ENCODE results near the gene BSG. TPM values are rescaled to one million over a fixed set of nuclear protein-coding genes. Genes with fewer than 3 reads are reported as not detected.

BSG gene
- total and polyA plus RNA-seq, 10 of the 15 experiments (the other 5 are each of a cell fraction or from before 2014, with no cell fraction given), result 2.8 to 297 (median 199) TPM

DNA sequence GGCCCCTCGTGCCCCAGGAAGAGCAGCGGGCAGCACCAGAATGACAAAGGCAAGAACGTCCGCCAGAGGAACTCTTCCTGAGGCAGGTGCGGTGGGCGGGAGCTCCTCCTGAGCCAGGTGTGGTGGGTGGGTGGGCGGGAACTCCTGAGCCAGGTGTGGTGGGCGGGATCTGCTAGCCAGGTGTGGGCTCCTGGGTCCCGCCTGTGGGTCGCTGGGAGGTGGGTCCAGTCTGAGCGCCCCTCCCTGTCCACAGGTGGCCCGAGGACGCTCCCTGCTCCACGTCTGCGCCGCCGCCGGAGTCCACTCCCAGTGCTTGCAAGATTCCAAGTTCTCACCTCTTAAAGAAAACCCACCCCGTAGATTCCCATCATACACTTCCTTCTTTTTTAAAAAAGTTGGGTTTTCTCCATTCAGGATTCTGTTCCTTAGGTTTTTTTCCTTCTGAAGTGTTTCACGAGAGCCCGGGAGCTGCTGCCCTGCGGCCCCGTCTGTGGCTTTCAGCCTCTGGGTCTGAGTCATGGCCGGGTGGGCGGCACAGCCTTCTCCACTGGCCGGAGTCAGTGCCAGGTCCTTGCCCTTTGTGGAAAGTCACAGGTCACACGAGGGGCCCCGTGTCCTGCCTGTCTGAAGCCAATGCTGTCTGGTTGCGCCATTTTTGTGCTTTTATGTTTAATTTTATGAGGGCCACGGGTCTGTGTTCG is 10.3 kb downstream of the BSG start (continued):
- TF ChIP-seq CEBPB (IDR thresholded peaks at IDR 0.05; ENCODE audit: borderline replicate concordance in 1 of 2, low read depth in 2 of 2, low read length in 2 of 2), result no peak
- no peak for TF ChIP-seq FOXK2 (IDR thresholded peaks at IDR 0.05)
- no peak for TF ChIP-seq RELA (IDR thresholded peaks at IDR 0.05; ENCODE audit: borderline replicate concordance, partially characterized antibody)
- no peak for TF ChIP-seq ETV6 (conservative IDR thresholded peaks at IDR 0.05 in 1 of 2, IDR thresholded peaks at IDR 0.05 in 1 of 2; ENCODE audit: borderline replicate concordance in 1 of 2, low read depth in 1 of 2)
- no peak for TF ChIP-seq HDGF (IDR thresholded peaks at IDR 0.05)
- TF ChIP-seq POLR2A (IDR thresholded peaks at IDR 0.05; ENCODE audit: low read depth, low read length), result no peak

DNA sequence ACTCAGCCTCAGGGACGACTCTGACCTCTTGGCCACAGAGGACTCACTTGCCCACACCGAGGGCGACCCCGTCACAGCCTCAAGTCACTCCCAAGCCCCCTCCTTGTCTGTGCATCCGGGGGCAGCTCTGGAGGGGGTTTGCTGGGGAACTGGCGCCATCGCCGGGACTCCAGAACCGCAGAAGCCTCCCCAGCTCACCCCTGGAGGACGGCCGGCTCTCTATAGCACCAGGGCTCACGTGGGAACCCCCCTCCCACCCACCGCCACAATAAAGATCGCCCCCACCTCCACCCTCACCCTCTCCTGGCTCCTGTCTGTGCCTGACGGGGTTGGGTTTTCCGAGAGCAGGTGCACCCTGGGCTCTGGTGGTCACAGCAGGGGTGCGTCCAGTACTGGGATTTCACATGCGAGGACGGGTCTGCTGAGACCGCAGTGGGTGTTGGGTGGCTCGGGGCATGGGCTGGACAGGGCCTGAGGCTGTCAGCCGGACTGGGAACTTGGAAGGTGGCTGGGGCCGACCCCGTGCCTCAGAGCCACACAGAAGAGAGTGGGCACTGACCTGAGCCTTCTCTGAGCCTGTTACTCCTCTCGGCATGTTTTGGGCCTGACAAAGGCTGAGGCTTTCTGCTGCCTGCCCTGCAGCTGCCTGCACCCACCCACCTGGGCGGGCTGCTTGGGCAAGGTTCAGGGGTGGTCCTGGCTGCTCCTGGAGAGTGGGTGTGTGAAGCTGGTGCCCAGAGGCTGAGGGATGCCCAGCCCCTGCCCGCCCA is 11.0 kb downstream of the BSG start:
- no peak for FAIRE-seq
- no TSS peak for BruUV-seq (replicated peaks)

More for the DNA sequence above, 11.0 kb downstream of the BSG start:
- ChIA-PET SMC1A (ENCODE audit: uncharacterized antibody, unreplicated experiment) (interaction anchor here (1.1 kb wide), 1 partner anchor 151 kb away, joined by 3 read pairs; no protein-coding TSS in a partner anchor), POLR2A (no interaction called here), RAD21 (ENCODE audit: unreplicated experiment) (interaction anchor here (1.8 to 2.8 kb wide), 2 partner anchors 9 to 151 kb away, joined by 7 to 11 read pairs; no protein-coding TSS in a partner anchor), CTCF (interaction anchor here (0.7 to 1.5 kb wide), 5 partner anchors 51 to 150 kb away, joined by 3 to 8 read pairs (median 5); no protein-coding TSS in a partner anchor)
- peaks cover 8% of the 10 kb centered on the region for H3K79me2 ChIP-seq (ENCODE audit: control insufficient read depth, insufficient read depth, low read length)
- H3K27ac ChIP-seq (ENCODE audit: control insufficient read depth, insufficient read depth), result no peak overlapping the region
- peaks cover 0 to 35% of the 10 kb centered on the region in 2 experiments; a peak in 3 of 4 replicates for H3K36me3 ChIP-seq (ENCODE audit: control insufficient read depth in 2 of 2, insufficient read depth in 2 of 2, low read length in 1 of 2)
- no peaks in the 10 kb centered on the region; a peak in 1 of 4 replicates for H3K27me3 ChIP-seq (replicated peaks in 1 of 2; ENCODE audit: control insufficient read depth in 2 of 2, insufficient read depth in 2 of 2, low read length in 1 of 2)
- H4K20me1 ChIP-seq (ENCODE audit: control insufficient read depth, insufficient read depth), result no peaks in the 10 kb centered on the region
- ATAC-seq, result no peak
- H3K9me3 ChIP-seq (replicated peaks; ENCODE audit: control insufficient read depth, insufficient read depth, low read length), result no peaks in the 10 kb centered on the region
- no peak for DNase-seq (ENCODE audit: low read depth, low spot score)
- no peaks in the 10 kb centered on the region for H3K4me1 ChIP-seq (ENCODE audit: control insufficient read depth, insufficient read depth, low read length)
- H2AFZ ChIP-seq (ENCODE audit: control insufficient read depth, low read depth, low read length), result no peak overlapping the region
- H3K9ac ChIP-seq (ENCODE audit: control insufficient read depth, insufficient read depth, low read length), result no peak overlapping the region
- WGBS (ENCODE audit: insufficient coverage, insufficient replicate concordance, low lambda C conversion rate, missing lambda C conversion rate), result 93% methylated on average over 25 of the region's 27 CpGs
- in situ Hi-C loops (cut with MboI) (no loop called here), intact Hi-C loops (cut with micrococcal nuclease; ENCODE audit: unreplicated experiment) (no loop called here)
- H3K4me2 ChIP-seq (ENCODE audit: control insufficient read depth, insufficient read depth), result no peak overlapping the region
- no peak overlapping the region for H3K4me3 ChIP-seq
- TF ChIP-seq POLR2AphosphoS5 (IDR thresholded peaks at IDR 0.05; ENCODE audit: low read length) (peak; percentile 30; the same call in 1 of the 2 replicates), PML (IDR thresholded peaks at IDR 0.05; ENCODE audit: low read length) (no peak), RB1 (IDR thresholded peaks at IDR 0.05; ENCODE audit: borderline replicate concordance) (no peak), BACH1 (IDR thresholded peaks at IDR 0.05; ENCODE audit: borderline replicate concordance) (0 out of 2 replicates have a peak, but pooled peaks have one; percentile 32), ETV6 (conservative IDR thresholded peaks at IDR 0.05 in 1 of 2, IDR thresholded peaks at IDR 0.05 in 1 of 2; ENCODE audit: borderline replicate concordance in 1 of 2, low read depth in 1 of 2) (no peak)
